ENCODE data around the gene POLRMT.
"Not testable (repeated sequence)": the region's sequence is repeated elsewhere in the genome, so short reads cannot be mapped to it uniquely, and the experiment has no call there.

POLRMT gene

GRCh38 chr19:646779-647565 lies 13.6 kb upstream of the POLRMT start:
- DNase-seq = no peak

GRCh38 chr19:645912-646778 lies 12.8 kb upstream of the POLRMT start:
- no peak for DNase-seq

- DNase-seq = no peak
Measured at GRCh38 chr19:644789-645188, 11.5 kb upstream of the POLRMT start.

GRCh38 chr19:644363-644762 lies 11.0 kb upstream of the POLRMT start:
- DNase-seq = no peak

- no peak for DNase-seq
Measured at GRCh38 chr19:643736-644135, 10.4 kb upstream of the POLRMT start.

- no peak for DNase-seq
Measured at GRCh38 chr19:642767-643727, 9.7 kb upstream of the POLRMT start.

- DNase-seq = no peak
Measured at GRCh38 chr19:641702-642101, 8.4 kb upstream of the POLRMT start.

GRCh38 chr19:640606-641189 lies 7.4 kb upstream of the POLRMT start:
- DNase-seq = no peak

- DNase-seq = no peak
Measured at GRCh38 chr19:640161-640558, 6.8 kb upstream of the POLRMT start.

- peak; percentile 63 to 89 for DNase-seq
Measured at GRCh38 chr19:639253-640160, 6.2 kb upstream of the POLRMT start, which contains the start of gene FGF22. FGF22 (plus strand) TSS chr19:639879; CDS start chr19:639926, 47 bp downstream.

- no peak for DNase-seq
Measured at GRCh38 chr19:638906-639252, 5.5 kb upstream of the POLRMT start.

- DNase-seq = no peak
Measured at GRCh38 chr19:634975-635652, 1.8 kb upstream of the POLRMT start.

- no peak for DNase-seq
Measured at GRCh38 chr19:633786-634639, 676 bp upstream of the POLRMT start.

GRCh38 chr19:632579-633067 lies 714 bp downstream of the POLRMT start:
- no peak for DNase-seq

GRCh38 chr19:629961-630714 lies 3.2 kb downstream of the POLRMT start:
- no peak for DNase-seq

GRCh38 chr19:629515-629914 lies 3.8 kb downstream of the POLRMT start:
- peak; percentile 52 to 75 for DNase-seq

GRCh38 chr19:628168-628567 lies 5.2 kb downstream of the POLRMT start:
- no peak for DNase-seq

- not testable (repeated sequence) for DNase-seq
Measured at GRCh38 chr19:626566-626965, 6.8 kb downstream of the POLRMT start.

- no peak for DNase-seq
Measured at GRCh38 chr19:625257-625656, 8.1 kb downstream of the POLRMT start.
